ENCODE data around the gene PLIN4.

PLIN4 gene

GRCh38 chr19:4507150-4507452 is 11.2 kb downstream of the PLIN4 start:
- no peak for DNase-seq

- no peak for DNase-seq
These were observed 11.7 kb downstream of the PLIN4 start for GRCh38 chr19:4506449-4507149.

- DNase-seq, result no peak
These were observed 12.5 kb downstream of the PLIN4 start for GRCh38 chr19:4505570-4506448.

- DNase-seq, result no peak
These were observed 13.3 kb downstream of the PLIN4 start for GRCh38 chr19:4504891-4505569.

GRCh38 chr19:4504297-4504701 is 14.0 kb downstream of the PLIN4 start:
- DNase-seq, result peak in 28 of 51 donors; percentile 4 to 74 (median 28)

- DNase-seq, result no peak
These were observed 14.5 kb downstream of the PLIN4 start for GRCh38 chr19:4503825-4504170.

- no peak for DNase-seq
These were observed 15.0 kb downstream of the PLIN4 start for GRCh38 chr19:4503132-4503824.

- DNase-seq, result no peak
These were observed 15.8 kb downstream of the PLIN4 start for GRCh38 chr19:4502282-4503131.

- no peak for DNase-seq
These were observed 16.6 kb downstream of the PLIN4 start for GRCh38 chr19:4501691-4502090.

GRCh38 chr19:4500841-4501591 is 17.3 kb downstream of the PLIN4 start:
- no peak for DNase-seq

GRCh38 chr19:4499855-4500254 is 18.4 kb downstream of the PLIN4 start:
- no peak for DNase-seq

GRCh38 chr19:4499318-4499717 is 19.0 kb downstream of the PLIN4 start:
- no peak for DNase-seq

GRCh38 chr19:4498694-4499093 is 19.6 kb downstream of the PLIN4 start:
- DNase-seq, result no peak

- no peak for DNase-seq
These were observed 20.4 kb downstream of the PLIN4 start for GRCh38 chr19:4497770-4498389.

- no peak for DNase-seq
These were observed 22.0 kb downstream of the PLIN4 start for GRCh38 chr19:4496304-4496703.

GRCh38 chr19:4495471-4495870 is 22.8 kb downstream of the PLIN4 start:
- no peak for DNase-seq

GRCh38 chr19:4494691-4495064 is 23.6 kb downstream of the PLIN4 start:
- no peak for DNase-seq

GRCh38 chr19:4493929-4494690 is 24.2 kb downstream of the PLIN4 start:
- no peak for DNase-seq

Data from hypothalamus (tissue), 51 donors.